A375 (cell line): ENCODE data around the gene MEF2C. TPM values are rescaled to one million over a fixed set of nuclear protein-coding genes. Genes with fewer than 3 reads are reported as not detected.

Source experiments
- small RNA-seq: library from RNA; depleted of rRNA; stranded (forward); fragments of <200 nt; gene quantifications from one replicate; pipeline ENCODE3, GENCODE V24; 2014
- total RNA-seq: library from RNA; depleted of rRNA; stranded (reverse); fragments of >200 nt; shearing (Covaris generic); gene quantifications from 2 replicates; pipeline ENCODE4 v1.2.3, GENCODE V29; 2014; rRNA removed

The MEF2C gene
- total RNA-seq, result 6.4 and 7.1 TPM in 2 replicates

GRCh38 chr5:88883059-88883835 lies at the start of gene MEF2C:
TSS of gene MEF2C (minus strand) at chr5:88883184. CDS start at chr5:88823788, 59,396 bp downstream.

Small RNAs within 50 kb of the gene (small RNA-seq; reads per million reads assigned to genes)
- not detected for gene AC008525.2
